HG03521 (cell line): ENCODE measurements around the gene ATP6V0A1.
"Not testable (repeated sequence)": the region's sequence is repeated elsewhere in the genome, so short reads cannot be mapped to it uniquely, and the experiment has no call there.

Experiments used
- ATAC-seq: cut with Tn5 transposase; IDR thresholded peaks from one replicate; pipeline ENCODE4 v1.9.1; 2021; ENCODE audit warnings: mild to moderate bottlenecking, moderate library complexity; ENCODE audit not compliant: unreplicated experiment

The ATP6V0A1 gene

GRCh38 chr17:42537156-42537805 lies 78.6 kb downstream of the ATP6V0A1 start:
- no peak for ATAC-seq

GRCh38 chr17:42537826-42538451 lies 79.3 kb downstream of the ATP6V0A1 start:
- ATAC-seq, result no peak

- no peak for ATAC-seq
These were observed 79.8 kb downstream of the ATP6V0A1 start for GRCh38 chr17:42538482-42538881.

DNA sequence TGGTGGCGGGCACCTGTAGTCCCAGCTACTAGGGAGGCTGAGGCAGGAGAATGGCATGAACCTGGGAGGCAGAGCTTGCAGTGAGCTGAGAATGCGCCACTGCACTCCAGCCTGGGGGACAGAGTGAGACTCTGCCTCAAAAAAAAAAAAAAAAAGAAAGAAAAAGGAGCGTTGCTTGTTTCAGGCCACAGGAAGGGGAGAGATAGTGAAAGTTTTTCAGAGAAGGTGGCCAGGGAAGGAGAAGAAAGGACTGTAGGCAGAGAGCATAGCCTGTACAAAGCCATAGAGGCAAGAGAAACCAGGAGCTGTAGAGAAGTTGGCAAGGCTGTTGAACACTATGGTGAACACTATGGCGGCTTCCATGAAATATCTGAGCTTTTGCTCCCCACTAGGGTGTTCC lies 81.9 kb downstream of the ATP6V0A1 start:
- not testable (repeated sequence) for ATAC-seq

GRCh38 chr17:42541041-42541833 lies 82.6 kb downstream of the ATP6V0A1 start:
- ATAC-seq, result no peak

DNA sequence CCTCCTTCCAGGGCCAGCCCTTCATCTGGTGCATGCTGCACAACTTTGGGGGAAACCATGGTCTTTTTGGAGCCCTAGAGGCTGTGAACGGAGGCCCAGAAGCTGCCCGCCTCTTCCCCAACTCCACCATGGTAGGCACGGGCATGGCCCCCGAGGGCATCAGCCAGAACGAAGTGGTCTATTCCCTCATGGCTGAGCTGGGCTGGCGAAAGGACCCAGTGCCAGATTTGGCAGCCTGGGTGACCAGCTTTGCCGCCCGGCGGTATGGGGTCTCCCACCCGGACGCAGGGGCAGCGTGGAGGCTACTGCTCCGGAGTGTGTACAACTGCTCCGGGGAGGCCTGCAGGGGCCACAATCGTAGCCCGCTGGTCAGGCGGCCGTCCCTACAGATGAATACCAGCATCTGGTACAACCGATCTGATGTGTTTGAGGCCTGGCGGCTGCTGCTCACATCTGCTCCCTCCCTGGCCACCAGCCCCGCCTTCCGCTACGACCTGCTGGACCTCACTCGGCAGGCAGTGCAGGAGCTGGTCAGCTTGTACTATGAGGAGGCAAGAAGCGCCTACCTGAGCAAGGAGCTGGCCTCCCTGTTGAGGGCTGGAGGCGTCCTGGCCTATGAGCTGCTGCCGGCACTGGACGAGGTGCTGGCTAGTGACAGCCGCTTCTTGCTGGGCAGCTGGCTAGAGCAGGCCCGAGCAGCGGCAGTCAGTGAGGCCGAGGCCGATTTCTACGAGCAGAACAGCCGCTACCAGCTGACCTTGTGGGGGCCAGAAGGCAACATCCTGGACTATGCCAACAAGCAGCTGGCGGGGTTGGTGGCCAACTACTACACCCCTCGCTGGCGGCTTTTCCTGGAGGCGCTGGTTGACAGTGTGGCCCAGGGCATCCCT lies 84.8 kb downstream of the ATP6V0A1 start:
- no peak for ATAC-seq

GRCh38 chr17:42544874-42545283 lies 86.2 kb downstream of the ATP6V0A1 start:
- ATAC-seq, result no peak

DNA sequence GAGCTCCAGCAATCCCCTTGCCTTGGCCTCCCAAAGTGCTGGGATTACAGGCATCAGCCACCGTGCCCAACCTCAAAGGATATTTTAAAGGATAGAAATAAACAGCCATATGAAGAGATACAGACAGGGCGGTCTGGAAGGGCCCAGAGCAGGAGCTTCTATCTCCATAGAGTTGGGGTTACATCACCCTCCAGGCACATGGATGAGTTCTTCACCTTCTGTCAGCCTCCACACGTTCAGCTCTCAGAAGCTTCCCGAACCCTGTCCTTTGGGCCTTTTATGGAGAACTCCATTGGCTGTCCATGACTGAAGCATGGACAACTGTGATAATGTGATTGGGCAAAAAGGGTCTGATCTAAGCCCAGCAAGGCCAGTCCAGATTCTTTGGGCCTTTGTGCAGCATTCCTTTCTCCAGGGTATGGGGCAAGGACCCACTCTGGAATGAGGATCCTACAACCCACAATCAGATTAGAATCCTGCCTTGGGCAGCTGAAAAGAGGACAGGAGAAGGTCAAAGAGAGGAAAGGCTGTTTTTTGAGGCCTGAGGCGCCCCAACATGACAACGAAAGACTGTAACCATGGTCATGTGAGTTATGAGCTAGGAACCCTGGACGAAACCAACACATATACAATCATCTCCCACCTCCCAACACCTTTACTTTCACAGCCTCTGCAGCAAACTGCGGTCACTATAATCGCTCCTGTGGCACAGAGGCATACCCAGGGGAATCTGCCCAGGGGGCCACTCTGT lies 87.3 kb downstream of the ATP6V0A1 start:
- ATAC-seq, result not testable (repeated sequence)

- no peak for ATAC-seq
These were observed 88.4 kb downstream of the ATP6V0A1 start for GRCh38 chr17:42547001-42547461.

GRCh38 chr17:42547698-42548069 lies 89.0 kb downstream of the ATP6V0A1 start:
- ATAC-seq, result no peak

DNA sequence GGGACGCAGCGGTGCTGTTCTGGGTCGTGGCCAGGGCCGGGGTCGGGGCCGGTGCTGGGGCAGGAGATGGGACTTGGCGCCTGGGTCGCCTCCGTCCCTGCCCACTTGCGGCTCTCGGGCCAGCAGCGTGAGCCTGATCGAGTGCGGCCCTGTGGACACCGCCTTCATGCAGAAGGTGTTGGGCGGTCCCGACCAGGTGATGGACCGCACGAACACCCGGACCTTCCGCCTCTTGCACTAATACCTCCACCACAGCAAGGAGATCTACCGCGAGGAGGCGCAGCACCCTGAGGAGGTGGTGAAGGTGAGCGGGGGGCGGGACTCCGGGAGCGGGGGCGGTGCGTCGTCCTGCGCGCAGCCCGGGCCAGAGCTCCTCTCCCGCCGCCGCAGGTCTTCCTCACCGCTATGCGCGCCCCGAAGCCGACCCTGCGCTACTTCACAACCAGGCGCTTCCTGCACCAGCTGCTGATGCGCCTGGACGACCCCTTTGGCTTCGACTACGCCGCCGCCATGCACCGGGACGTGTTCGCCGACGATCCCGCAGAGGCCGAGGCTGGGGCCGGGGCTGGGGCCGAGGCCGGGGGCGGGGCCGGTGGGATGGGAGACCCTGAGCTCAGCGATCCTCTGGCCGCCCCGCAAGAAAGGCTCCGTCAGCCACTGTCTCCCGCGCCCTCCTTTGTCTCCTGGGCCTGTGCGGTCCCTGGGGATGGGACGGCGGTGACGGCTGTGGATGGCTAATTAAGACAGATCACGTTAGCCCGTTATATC lies 89.6 kb downstream of the ATP6V0A1 start:
- peak; percentile 51 for ATAC-seq

DNA sequence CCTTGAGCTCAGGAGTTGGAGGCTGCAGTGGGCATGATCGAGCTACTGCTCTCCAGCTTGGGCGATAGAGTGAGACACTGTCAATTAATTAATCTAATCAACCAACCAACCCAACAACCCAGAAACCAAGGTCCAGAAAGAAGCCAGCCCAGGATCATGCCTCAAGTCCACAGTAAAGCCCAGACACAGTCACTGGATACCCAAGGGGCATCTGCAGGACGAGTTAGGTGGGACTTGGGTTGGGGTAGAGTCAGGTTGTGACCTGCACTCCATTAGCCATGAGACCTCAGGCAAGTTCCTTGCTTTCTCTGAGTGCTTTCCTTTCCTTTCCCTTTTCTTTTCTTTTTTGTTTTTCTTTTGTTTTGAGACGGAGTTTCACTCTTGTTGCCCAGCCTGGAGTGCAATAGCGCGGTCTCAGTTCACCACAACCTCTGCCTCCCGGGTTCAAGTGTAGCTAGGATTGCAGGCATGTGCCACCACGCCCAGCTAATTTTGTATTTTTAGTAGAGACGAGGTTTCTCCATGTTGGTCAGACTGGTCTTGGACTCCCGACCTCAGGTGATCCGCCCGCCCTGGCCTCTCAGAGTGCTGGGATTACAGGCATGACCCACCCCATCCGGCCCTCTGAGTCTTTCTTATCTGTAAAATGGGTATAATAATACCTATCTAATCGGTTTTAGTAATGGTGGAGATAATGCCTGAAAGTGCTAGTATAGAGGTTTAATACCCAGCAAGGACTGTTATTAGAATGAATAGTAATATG lies 90.5 kb downstream of the ATP6V0A1 start:
- ATAC-seq, result no peak

GRCh38 chr17:42552736-42553135 lies 94.1 kb downstream of the ATP6V0A1 start, which contains the start of gene HSD17B1:
Gene HSD17B1, plus strand, starts transcription at chr17:42552923. Its CDS starts 11 bp downstream, at chr17:42552934.
- ATAC-seq, result not testable (repeated sequence)

DNA sequence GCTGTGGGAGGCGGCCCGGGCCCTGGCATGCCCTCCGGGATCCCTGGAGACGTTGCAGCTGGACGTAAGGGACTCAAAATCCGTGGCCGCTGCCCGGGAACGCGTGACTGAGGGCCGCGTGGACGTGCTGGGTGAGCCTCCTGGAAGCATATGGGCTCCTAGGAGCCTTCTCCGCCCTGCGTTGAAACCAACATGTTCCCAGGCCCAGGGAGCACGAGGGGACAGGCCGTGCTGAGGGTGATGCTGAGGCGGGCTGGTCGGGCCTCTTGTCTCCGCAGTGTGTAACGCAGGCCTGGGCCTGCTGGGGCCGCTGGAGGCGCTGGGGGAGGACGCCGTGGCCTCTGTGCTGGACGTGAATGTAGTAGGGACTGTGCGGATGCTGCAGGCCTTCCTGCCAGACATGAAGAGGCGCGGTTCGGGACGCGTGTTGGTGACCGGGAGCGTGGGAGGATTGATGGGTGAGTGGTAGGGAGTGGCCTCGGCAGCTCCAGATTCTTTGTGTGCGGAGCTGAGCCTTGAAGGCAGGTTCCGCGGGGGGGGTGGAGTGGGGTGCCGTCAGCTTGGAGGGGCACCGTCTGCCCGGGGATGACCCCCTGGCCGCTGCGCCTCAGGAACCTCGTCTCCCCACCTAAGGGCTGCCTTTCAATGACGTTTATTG lies 94.6 kb downstream of the ATP6V0A1 start:
- no peak for ATAC-seq

DNA sequence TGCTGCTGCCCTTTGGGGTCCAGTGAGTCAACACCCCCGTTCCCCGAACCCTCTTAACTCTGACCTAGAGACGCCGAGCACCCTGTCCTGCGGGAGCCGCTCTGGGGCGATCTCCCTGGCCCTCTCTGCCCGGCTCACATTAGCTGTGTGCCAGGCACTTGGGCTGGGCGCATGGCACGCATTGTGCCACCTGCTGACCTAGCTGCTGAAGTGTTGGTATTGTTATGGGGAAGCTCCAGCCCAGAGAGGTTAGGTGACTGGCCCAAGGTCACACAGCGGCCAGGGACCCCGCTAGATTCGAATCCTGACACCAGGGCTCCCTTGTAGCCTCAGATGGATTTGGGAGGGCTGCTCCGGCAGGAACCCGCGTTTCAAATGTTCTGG lies 95.2 kb downstream of the ATP6V0A1 start:
- no peak for ATAC-seq

- peak; percentile 74 for ATAC-seq
These were observed 95.8 kb downstream of the ATP6V0A1 start for GRCh38 chr17:42554250-42555121.

DNA sequence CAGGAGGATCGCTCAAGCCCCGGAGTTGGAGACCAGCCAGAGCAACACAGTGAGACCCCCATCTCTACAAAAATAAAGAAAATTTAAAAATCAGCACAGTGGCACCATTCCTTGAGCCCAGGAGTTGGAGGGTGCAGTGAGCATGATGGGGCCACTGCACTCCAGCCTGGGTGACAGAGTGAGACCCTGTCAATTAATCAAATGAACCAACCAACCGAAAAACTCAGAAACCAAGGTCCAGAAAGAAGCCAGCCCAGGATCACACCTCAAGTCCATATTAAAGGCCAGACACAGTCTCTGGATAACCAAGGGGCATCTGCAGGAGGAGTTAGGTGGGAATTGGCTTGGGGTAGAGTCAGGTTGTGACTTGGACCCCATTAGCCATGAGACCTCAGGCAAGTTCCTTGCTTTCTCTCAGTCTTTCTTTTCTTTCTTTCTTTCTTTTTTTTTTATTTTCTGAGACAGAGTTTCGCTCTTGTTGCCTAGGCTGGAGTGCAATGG lies 96.5 kb downstream of the ATP6V0A1 start:
- ATAC-seq, result no peak
